HG03575 (cell line): ENCODE data around the gene RHOG.
"Not testable (repeated sequence)": the region's sequence is repeated elsewhere in the genome, so short reads cannot be mapped to it uniquely, and the experiment has no call there.

Experiments used
- ATAC-seq: cut with Tn5 transposase; IDR thresholded peaks from one replicate; pipeline ENCODE4 v1.9.1; 2021; ENCODE audit not compliant: unreplicated experiment, insufficient number of reproducible peaks, low FRiP score; ENCODE audit errors: extremely low read depth

Gene RHOG

GRCh38 chr11:3795131-3796001, 45.4 kb downstream of the RHOG start:
- no peak for ATAC-seq

- not testable (repeated sequence) for ATAC-seq
Measured at GRCh38 chr11:3794387-3794786, 46.4 kb downstream of the RHOG start.

- no peak for ATAC-seq
Measured at GRCh38 chr11:3786781-3787428, 53.9 kb downstream of the RHOG start.

GRCh38 chr11:3783611-3784010, 57.1 kb downstream of the RHOG start:
- ATAC-seq, result no peak

GRCh38 chr11:3782963-3783362, 57.8 kb downstream of the RHOG start:
- ATAC-seq, result no peak

GRCh38 chr11:3781423-3781822, 59.3 kb downstream of the RHOG start:
- ATAC-seq, result no peak
